ENCODE measurements around the gene ANGEL1. TPM values are rescaled to one million over a fixed set of nuclear protein-coding genes. Genes with fewer than 3 reads are reported as not detected.

ANGEL1 gene
- polyA plus RNA-seq, 1 of the 3 experiments (the other 2 are of a cell fraction): 14.1 TPM

GRCh38 chr14:76793324-76793723 is 19.4 kb downstream of the ANGEL1 start:
- Histone ChIP-seq H3K79me2 (ENCODE audit: insufficient read depth) (no peaks in the 10 kb centered on the region), H3K27ac (ENCODE audit: low read depth in 2 of 2, low read length in 1 of 2) (no peak overlapping the region), H3K4me3 (ENCODE audit: low read depth in 2 of 2, low read length in 1 of 2) (no peak overlapping the region), H3F3A (replicated peaks; ENCODE audit: insufficient read depth) (no peaks in the 10 kb centered on the region), H3K9me2 (no peaks in the 10 kb centered on the region), H3K36me3 (replicated peaks in 1 of 2; ENCODE audit: control insufficient read depth in 1 of 2, insufficient read depth in 2 of 2, low read length in 1 of 2) (peaks cover 5 to 28% of the 10 kb centered on the region in 2 experiments), H4K20me1 (ENCODE audit: insufficient read depth) (no peaks in the 10 kb centered on the region), H3K4me1 (ENCODE audit: control insufficient read depth in 1 of 2, insufficient read depth in 2 of 2, low read depth in 1 of 2, low read length in 1 of 2) (no peaks in the 10 kb centered on the region), H3K9me3 (peaks cover 10% of the 10 kb centered on the region; the same call in 1 of the 2 replicates), H3K9ac (no peak overlapping the region), H3K27me3 (ENCODE audit: insufficient read depth) (no peaks in the 10 kb centered on the region), H3K4me2 (no peak overlapping the region), H2AFZ (ENCODE audit: low read depth) (no peak overlapping the region)
- WGBS (ENCODE audit: low lambda C conversion rate): 72% methylated on average over 4 of the region's 4 CpGs
- DNase-seq: no peak
- no peak for TF ChIP-seq ELF1 (IDR thresholded peaks at IDR 0.05)
- no peak for TF ChIP-seq SIN3A (IDR thresholded peaks at IDR 0.05; ENCODE audit: borderline replicate concordance, low read depth, low read length)
- no peak for TF ChIP-seq MEF2A (IDR thresholded peaks at IDR 0.05; ENCODE audit: borderline replicate concordance, low read depth)
- no peak for TF ChIP-seq TEAD4 (IDR thresholded peaks at IDR 0.05; ENCODE audit: borderline replicate concordance, insufficient read depth)
- ChIA-PET CTCF (no interaction called here), POLR2A (no interaction called here)

- H3K9ac ChIP-seq: no peak overlapping the region
- H3K36me3 ChIP-seq (replicated peaks in 1 of 2; ENCODE audit: control insufficient read depth in 1 of 2, insufficient read depth in 2 of 2, low read length in 1 of 2): peaks cover 5 to 37% of the 10 kb centered on the region in 2 experiments
- H3K9me3 ChIP-seq: peaks cover 10% of the 10 kb centered on the region; the same call in 1 of the 2 replicates
- CTCF ChIA-PET: no interaction called here
- no peak for DNase-seq
- H3K4me2 ChIP-seq: no peak overlapping the region
- H3K79me2 ChIP-seq (ENCODE audit: insufficient read depth): no peaks in the 10 kb centered on the region
- POLR2A ChIA-PET: no interaction called here
- 97% methylated on average over 2 of the region's 2 CpGs for WGBS (ENCODE audit: low lambda C conversion rate)
- H3K27ac ChIP-seq (ENCODE audit: low read depth in 2 of 2, low read length in 1 of 2): no peak overlapping the region
- H4K20me1 ChIP-seq (ENCODE audit: insufficient read depth): no peaks in the 10 kb centered on the region
- TF ChIP-seq PBX3 (IDR thresholded peaks at IDR 0.05): no peak
- TF ChIP-seq EZH2phosphoT487 (IDR thresholded peaks at IDR 0.05; ENCODE audit: borderline replicate concordance, low read depth): no peak
- no peak for TF ChIP-seq MXI1 (IDR thresholded peaks at IDR 0.05; ENCODE audit: low read depth, low read length)
- TF ChIP-seq NRF1 (IDR thresholded peaks at IDR 0.05; ENCODE audit: low read depth, low read length): no peak
- TF ChIP-seq ZBTB33 (IDR thresholded peaks at IDR 0.05; ENCODE audit: borderline replicate concordance, low read depth): no peak
- no peak for TF ChIP-seq RCOR1 (IDR thresholded peaks at IDR 0.05; ENCODE audit: low read length)
- TF ChIP-seq RXRA (IDR thresholded peaks at IDR 0.05; ENCODE audit: borderline replicate concordance, low read depth): no peak
- H3F3A ChIP-seq (replicated peaks; ENCODE audit: insufficient read depth): no peaks in the 10 kb centered on the region
- H3K9me2 ChIP-seq: no peaks in the 10 kb centered on the region
- no peaks in the 10 kb centered on the region for H3K27me3 ChIP-seq (ENCODE audit: insufficient read depth)
- no peak overlapping the region for H2AFZ ChIP-seq (ENCODE audit: low read depth)
- no peak overlapping the region for H3K4me3 ChIP-seq (ENCODE audit: low read depth in 2 of 2, low read length in 1 of 2)
- H3K4me1 ChIP-seq (ENCODE audit: control insufficient read depth in 1 of 2, insufficient read depth in 2 of 2, low read depth in 1 of 2, low read length in 1 of 2): no peaks in the 10 kb centered on the region
Measured at GRCh38 chr14:76792422-76792821, 20.3 kb downstream of the ANGEL1 start.

All from SK-N-SH (cell line).